NB4 (cell line): ENCODE measurements around the gene ZXDC.

Source experiments
- DNase-seq: peaks from one replicate; pipeline ENCODE4 v3.0.0; 2010; ENCODE audit warnings: low read depth
- H3K4me3 ChIP-seq: one replicate; pipeline ENCODE4 v1.5.1; 2011; ENCODE audit warnings: mild to moderate bottlenecking, low read depth, low read length, moderate library complexity
- CTCF ChIP-seq: IDR thresholded peaks from one replicate; pipeline ENCODE4 v1.5.1; 2012; ENCODE audit warnings: low read depth, low read length
- MAX ChIP-seq: IDR thresholded peaks from 2 replicates; pipeline ENCODE4 v1.6.1; 2011; ENCODE audit warnings: low read depth, low read length
- MYC ChIP-seq: IDR thresholded peaks from 2 replicates; pipeline ENCODE4 v1.6.1; 2011; ENCODE audit warnings: low read depth, low read length
- POLR2A ChIP-seq: IDR thresholded peaks from 2 replicates; pipeline ENCODE4 v1.6.1; 2011; ENCODE audit warnings: mild to moderate bottlenecking; ENCODE audit not compliant: insufficient read length; ENCODE audit errors: extremely low read depth

The ZXDC gene

GRCh38 chr3:126464494-126464893 lies 11.2 kb downstream of the ZXDC start:
- H3K4me3 ChIP-seq, result no peak overlapping the region
- TF ChIP-seq MAX (no peak), POLR2A (no peak), CTCF (no peak), MYC (no peak)
- peak; percentile 40 for DNase-seq

GRCh38 chr3:126464093-126464492 lies 11.6 kb downstream of the ZXDC start:
- no peak for DNase-seq
- no peak for TF ChIP-seq CTCF
- no peak for TF ChIP-seq POLR2A
- no peak for TF ChIP-seq MAX
- TF ChIP-seq MYC, result no peak
- H3K4me3 ChIP-seq, result no peak overlapping the region

- H3K4me3 ChIP-seq, result no peak overlapping the region
- no peak for DNase-seq
- TF ChIP-seq POLR2A (no peak), CTCF (no peak), MAX (no peak), MYC (no peak)
Measured at GRCh38 chr3:126463521-126463920, 12.2 kb downstream of the ZXDC start.

- TF ChIP-seq MAX (no peak), MYC (no peak), CTCF (no peak), POLR2A (no peak)
- no peak overlapping the region for H3K4me3 ChIP-seq
- DNase-seq, result no peak
Measured at GRCh38 chr3:126461450-126462070, 14.1 kb downstream of the ZXDC start.

- no peak for DNase-seq
- H3K4me3 ChIP-seq, result no peak overlapping the region
- TF ChIP-seq MYC (no peak), MAX (no peak), POLR2A (no peak)
Measured at GRCh38 chr3:126460381-126460780, 15.3 kb downstream of the ZXDC start.

- no peak for DNase-seq
- no peak overlapping the region for H3K4me3 ChIP-seq
- TF ChIP-seq MAX, result no peak
- no peak for TF ChIP-seq CTCF
- TF ChIP-seq MYC, result no peak
- TF ChIP-seq POLR2A, result no peak
Measured at GRCh38 chr3:126459763-126460127, 15.9 kb downstream of the ZXDC start.
